ENCODE measurements around the gene ANXA6.
"Not testable (repeated sequence)": the region's sequence is repeated elsewhere in the genome, so short reads cannot be mapped to it uniquely, and the experiment has no call there.

Gene ANXA6

GRCh38 chr5:151157426-151158286 is at the start of gene ANXA6:
Gene ANXA6, minus strand, starts transcription at chr5:151157779. Its CDS starts 9,878 bp downstream, at chr5:151147901.
- DNase-seq (ENCODE audit: low read depth, low spot score), result peak; percentile 60

GRCh38 chr5:151205411-151205810 is 47.8 kb upstream of the ANXA6 start:
- DNase-seq (ENCODE audit: low read depth, low spot score), result no peak

- no peak for DNase-seq (ENCODE audit: low read depth, low spot score)
Observed at GRCh38 chr5:151204051-151204450, 46.5 kb upstream of the ANXA6 start.

GRCh38 chr5:151202381-151203139 is 45.0 kb upstream of the ANXA6 start:
- no peak for DNase-seq (ENCODE audit: low read depth, low spot score)

- DNase-seq (ENCODE audit: low read depth, low spot score), result no peak
Observed at GRCh38 chr5:151200913-151201595, 43.5 kb upstream of the ANXA6 start.

- DNase-seq (ENCODE audit: low read depth, low spot score), result no peak
Observed at GRCh38 chr5:151199581-151200185, 42.1 kb upstream of the ANXA6 start.

GRCh38 chr5:151198861-151199260 is 41.3 kb upstream of the ANXA6 start:
- no peak for DNase-seq (ENCODE audit: low read depth, low spot score)

GRCh38 chr5:151197291-151197600 is 39.7 kb upstream of the ANXA6 start:
- DNase-seq (ENCODE audit: low read depth, low spot score), result not testable (repeated sequence)

- DNase-seq (ENCODE audit: low read depth, low spot score), result no peak
Observed at GRCh38 chr5:151196556-151197290, 39.1 kb upstream of the ANXA6 start.

- no peak for DNase-seq (ENCODE audit: low read depth, low spot score)
Observed at GRCh38 chr5:151195622-151196021, 38.0 kb upstream of the ANXA6 start.

- no peak for DNase-seq (ENCODE audit: low read depth, low spot score)
Observed at GRCh38 chr5:151192626-151193025, 35.0 kb upstream of the ANXA6 start.

GRCh38 chr5:151191661-151192060 is 34.1 kb upstream of the ANXA6 start:
- no peak for DNase-seq (ENCODE audit: low read depth, low spot score)

GRCh38 chr5:151189151-151189550 is 31.6 kb upstream of the ANXA6 start:
- DNase-seq (ENCODE audit: low read depth, low spot score), result no peak

- no peak for DNase-seq (ENCODE audit: low read depth, low spot score)
Observed at GRCh38 chr5:151186538-151186937, 29.0 kb upstream of the ANXA6 start.

- no peak for DNase-seq (ENCODE audit: low read depth, low spot score)
Observed at GRCh38 chr5:151186052-151186451, 28.5 kb upstream of the ANXA6 start.

- DNase-seq (ENCODE audit: low read depth, low spot score), result no peak
Observed at GRCh38 chr5:151184316-151185042, 26.9 kb upstream of the ANXA6 start.

- DNase-seq (ENCODE audit: low read depth, low spot score), result no peak
Observed at GRCh38 chr5:151183456-151184245, 26.1 kb upstream of the ANXA6 start.

GRCh38 chr5:151182976-151183375 is 25.4 kb upstream of the ANXA6 start:
- no peak for DNase-seq (ENCODE audit: low read depth, low spot score)

- DNase-seq (ENCODE audit: low read depth, low spot score), result no peak
Observed at GRCh38 chr5:151182524-151182900, 24.9 kb upstream of the ANXA6 start.

All from iPS DF 19.7 (cell line).